A549 (cell line): ENCODE measurements around the gene GPR108.

Experiments used
- FOSB ChIP-seq: fragments of 250-450 bp; sonication (Bioruptor Pico); IDR thresholded peaks from 2 replicates; pipeline ENCODE4 v1.5.0; 2020; ENCODE audit warnings: mild to moderate bottlenecking, moderate library complexity
- KDM1A ChIP-seq: fragments of 200-600 bp; sonication (generic); IDR thresholded peaks from 2 replicates; pipeline ENCODE4 v1.6.1; 2016; ENCODE audit warnings: low read depth, mild to moderate bottlenecking
- TF ChIP-seq, protein P1 (sequence below): IDR thresholded peaks from 2 replicates; pipeline ENCODE4 v1.6.1; 2012
- TF ChIP-seq, protein P2 (sequence below): IDR thresholded peaks from 2 replicates; pipeline ENCODE4 v1.6.1; 2012

DNA sequence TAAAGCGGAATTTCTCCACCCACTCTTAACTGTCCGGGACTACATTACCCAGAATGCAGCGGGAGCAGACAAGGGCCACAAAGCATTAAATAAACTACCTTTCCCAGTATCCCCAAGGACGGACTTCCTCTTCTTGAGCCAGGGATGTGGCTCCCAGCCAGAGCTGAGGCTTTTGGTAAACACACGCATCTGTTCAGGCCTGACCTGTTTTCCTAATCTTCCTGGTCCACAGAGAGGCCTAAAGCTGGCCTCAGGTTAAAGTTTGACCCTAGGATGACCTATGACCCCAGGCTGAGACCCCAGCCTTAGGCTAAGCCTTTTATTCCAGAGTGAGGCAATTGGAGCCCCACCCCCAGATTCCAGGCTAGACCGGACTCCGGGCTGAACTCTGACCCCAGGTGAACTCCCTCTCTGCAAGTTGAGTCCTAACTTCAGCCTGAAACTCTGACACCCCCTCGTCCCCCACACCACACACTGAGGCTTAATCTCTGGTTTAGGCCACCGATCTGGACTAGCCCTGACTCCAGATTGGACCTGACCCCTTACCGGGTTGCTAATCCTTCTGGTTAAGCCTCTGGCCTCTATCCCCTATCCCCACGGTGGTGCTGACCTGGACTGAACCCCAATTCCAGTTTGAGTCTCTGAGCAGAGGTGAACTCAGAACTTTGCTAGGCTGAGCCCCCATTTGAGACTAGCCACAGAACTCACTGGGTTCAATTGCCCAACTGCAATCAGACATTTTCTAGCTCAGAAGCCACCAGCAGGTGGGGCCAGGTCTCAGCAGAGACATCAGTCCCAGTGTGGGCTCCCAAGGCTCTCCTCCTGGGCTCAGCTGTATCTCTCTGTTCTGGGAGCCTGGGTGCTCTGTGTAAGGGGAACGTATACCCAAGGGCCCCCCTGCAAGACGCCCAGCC lies 750 bp upstream of the GPR108 start:
- TF ChIP-seq FOSB (CRISPR knock-in tag) (no peak), KDM1A (no peak)
- TF ChIP-seq, protein P1, sequence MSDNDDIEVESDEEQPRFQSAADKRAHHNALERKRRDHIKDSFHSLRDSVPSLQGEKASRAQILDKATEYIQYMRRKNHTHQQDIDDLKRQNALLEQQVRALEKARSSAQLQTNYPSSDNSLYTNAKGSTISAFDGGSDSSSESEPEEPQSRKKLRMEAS, result no peak; the same call in 1 of the 2 replicates
- TF ChIP-seq, protein P2, sequence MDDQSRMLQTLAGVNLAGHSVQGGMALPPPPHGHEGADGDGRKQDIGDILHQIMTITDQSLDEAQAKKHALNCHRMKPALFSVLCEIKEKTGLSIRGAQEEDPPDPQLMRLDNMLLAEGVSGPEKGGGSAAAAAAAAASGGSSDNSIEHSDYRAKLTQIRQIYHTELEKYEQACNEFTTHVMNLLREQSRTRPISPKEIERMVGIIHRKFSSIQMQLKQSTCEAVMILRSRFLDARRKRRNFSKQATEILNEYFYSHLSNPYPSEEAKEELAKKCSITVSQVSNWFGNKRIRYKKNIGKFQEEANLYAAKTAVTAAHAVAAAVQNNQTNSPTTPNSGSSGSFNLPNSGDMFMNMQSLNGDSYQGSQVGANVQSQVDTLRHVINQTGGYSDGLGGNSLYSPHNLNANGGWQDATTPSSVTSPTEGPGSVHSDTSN, result no peak
